MM.1S (cell line): Measurements from ENCODE around the gene PKP4.

Source experiments
- DNase-seq: peaks from one replicate; pipeline ENCODE4 v3.0.0-alpha.2; 2015
- H2AFZ ChIP-seq: fragments of 300-600 bp; sonication (generic); 2 replicates; pipeline ENCODE4 v1.6.0; 2016; ENCODE audit warnings: antibody characterized with exemption, low read length
- H3F3A ChIP-seq: fragments of 300-600 bp; sonication (generic); 2 replicates; pipeline ENCODE4 v1.6.1; 2016; ENCODE audit warnings: mild to moderate bottlenecking, antibody characterized with exemption, low read length, moderate library complexity, mixed read lengths; ENCODE audit not compliant: insufficient read depth
- H3K27ac ChIP-seq: fragments of 300-600 bp; sonication (generic); 2 replicates; pipeline ENCODE4 v1.5.1; 2016; ENCODE audit warnings: mild to moderate bottlenecking, low read length
- H3K27me3 ChIP-seq: fragments of 300-600 bp; sonication (generic); replicated peaks from 2 replicates; pipeline ENCODE4 v1.6.0; 2016; ENCODE audit warnings: low read length; ENCODE audit not compliant: insufficient read depth
- H3K36me3 ChIP-seq: fragments of 300-600 bp; sonication (generic); replicated peaks from 2 replicates; pipeline ENCODE4 v1.6.1; 2016; ENCODE audit warnings: mild to moderate bottlenecking, low read length, mixed read lengths; ENCODE audit not compliant: insufficient read depth
- H3K4me1 ChIP-seq: fragments of 300-600 bp; sonication (generic); 2 replicates; pipeline ENCODE4 v1.6.1; 2016; ENCODE audit warnings: low read length, mixed read lengths
- H3K4me2 ChIP-seq: fragments of 300-600 bp; sonication (generic); 2 replicates; pipeline ENCODE4 v1.6.0; 2016; ENCODE audit warnings: low read depth, low read length
- H3K4me3 ChIP-seq: fragments of 300-600 bp; sonication (generic); 2 replicates; pipeline ENCODE4 v1.5.1; 2016; ENCODE audit warnings: low read length, mixed read lengths
- H3K79me2 ChIP-seq: fragments of 300-600 bp; sonication (generic); 2 replicates; pipeline ENCODE4 v1.6.1; 2016; ENCODE audit warnings: mixed run types, low read length, mixed read lengths
- H3K9ac ChIP-seq: fragments of 300-600 bp; sonication (generic); 2 replicates; pipeline ENCODE4 v1.6.1; 2016; ENCODE audit warnings: low read length, mixed read lengths
- H3K9me2 ChIP-seq: fragments of 300-600 bp; sonication (generic); replicated peaks from 2 replicates; pipeline ENCODE4 v1.6.1; 2016; ENCODE audit warnings: mild to moderate bottlenecking, low read length, mixed read lengths; ENCODE audit not compliant: insufficient read depth
- H3K9me3 ChIP-seq: fragments of 300-600 bp; sonication (generic); replicated peaks from 2 replicates; pipeline ENCODE4 v1.6.1; 2016; ENCODE audit warnings: mild to moderate bottlenecking, low read length, mixed read lengths; ENCODE audit not compliant: insufficient read depth
- H4K20me1 ChIP-seq: fragments of 300-600 bp; sonication (generic); 2 replicates; pipeline ENCODE4 v1.6.1; 2016; ENCODE audit warnings: mild to moderate bottlenecking, low read length, moderate library complexity, mixed read lengths; ENCODE audit not compliant: insufficient read depth
- CTCF ChIP-seq: fragments of 300-600 bp; sonication (generic); IDR thresholded peaks from 2 replicates; pipeline ENCODE4 v1.5.1; 2016; ENCODE audit warnings: antibody characterized with exemption, low read length, mixed read lengths
- EZH2 ChIP-seq: fragments of 300-600 bp; sonication (generic); optimal IDR thresholded peaks from 2 replicates; pipeline ENCODE3; 2017; ENCODE audit warnings: low read depth, mild to moderate bottlenecking, antibody characterized with exemption, low read length, mixed read lengths
- EZH2phosphoT487 ChIP-seq: fragments of 300-600 bp; sonication (generic); IDR thresholded peaks from 2 replicates; pipeline ENCODE4 v1.6.1; 2018; ENCODE audit warnings: antibody characterized with exemption, low read length

PKP4 gene

GRCh38 chr2:158487419-158487818 lies 30.7 kb downstream of the PKP4 start:
- no peak overlapping the region for H3K4me3 ChIP-seq
- no peaks in the 10 kb centered on the region for H3K27me3 ChIP-seq
- TF ChIP-seq EZH2phosphoT487 = no peak
- H3K79me2 ChIP-seq = peaks cover 74% of the 10 kb centered on the region
- no peak overlapping the region for H2AFZ ChIP-seq
- no peaks in the 10 kb centered on the region for H3K9me3 ChIP-seq
- no peak overlapping the region for H3K4me2 ChIP-seq
- H4K20me1 ChIP-seq = no peaks in the 10 kb centered on the region
- no peaks in the 10 kb centered on the region for H3K36me3 ChIP-seq
- H3K27ac ChIP-seq = no peak overlapping the region
- H3K9ac ChIP-seq = no peak overlapping the region
- no peaks in the 10 kb centered on the region for H3K9me2 ChIP-seq
- no peak for DNase-seq
- no peaks in the 10 kb centered on the region for H3K4me1 ChIP-seq
- H3F3A ChIP-seq = no peaks in the 10 kb centered on the region

- Histone ChIP-seq H3K9me2 (no peaks in the 10 kb centered on the region), H3K79me2 (peaks cover 80% of the 10 kb centered on the region), H4K20me1 (no peaks in the 10 kb centered on the region), H3K9me3 (no peaks in the 10 kb centered on the region), H3K4me1 (no peaks in the 10 kb centered on the region), H3K27me3 (no peaks in the 10 kb centered on the region), H3K4me3 (no peak overlapping the region), H3F3A (no peaks in the 10 kb centered on the region), H3K9ac (no peak overlapping the region), H3K27ac (no peak overlapping the region), H2AFZ (no peak overlapping the region), H3K4me2 (no peak overlapping the region), H3K36me3 (no peaks in the 10 kb centered on the region)
- TF ChIP-seq EZH2 = no peak
- TF ChIP-seq EZH2phosphoT487 = no peak
- no peak for TF ChIP-seq CTCF
- DNase-seq = no peak
Measured at GRCh38 chr2:158488442-158489216, 31.9 kb downstream of the PKP4 start.

DNA sequence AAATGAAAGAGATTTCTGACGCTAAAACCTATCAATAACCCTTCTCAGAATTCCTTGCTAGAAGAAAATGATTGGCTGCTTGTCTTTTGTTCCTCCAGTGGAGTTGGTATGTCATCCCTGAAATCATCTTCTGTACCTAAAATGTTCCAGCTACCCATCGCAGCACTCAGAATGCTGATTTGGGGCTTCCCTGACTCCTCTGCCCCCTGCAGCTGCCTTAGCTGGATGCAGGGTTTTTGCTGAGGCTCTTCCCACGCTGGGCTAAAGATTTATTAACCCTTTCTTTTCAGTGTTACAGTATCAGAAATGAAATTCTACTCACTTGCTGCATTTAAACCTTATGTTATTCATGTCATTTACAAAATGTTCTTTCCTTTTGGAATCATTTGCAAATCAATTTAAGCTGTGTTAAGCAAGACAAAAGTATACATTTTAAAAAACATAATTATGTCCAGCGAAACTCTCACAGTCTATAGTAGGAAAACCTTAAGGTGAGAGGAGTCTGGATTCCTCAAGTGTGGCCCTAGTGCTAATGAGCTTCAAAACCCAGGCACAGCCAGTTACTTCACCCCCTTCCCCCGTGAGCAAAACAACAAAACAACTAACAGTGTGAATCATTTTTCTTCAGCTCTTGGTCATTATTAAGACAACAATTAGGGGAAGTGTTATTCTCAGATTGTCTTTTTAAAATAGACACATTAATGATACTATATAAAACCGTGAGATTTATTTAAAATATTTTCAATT lies 32.8 kb downstream of the PKP4 start:
- Histone ChIP-seq H3K4me3 (no peak overlapping the region), H3K27me3 (no peaks in the 10 kb centered on the region), H3K4me2 (no peak overlapping the region), H3K79me2 (peaks cover 82% of the 10 kb centered on the region), H3K9me3 (no peaks in the 10 kb centered on the region), H3K4me1 (no peaks in the 10 kb centered on the region), H3K9me2 (no peaks in the 10 kb centered on the region), H4K20me1 (no peaks in the 10 kb centered on the region), H3F3A (no peaks in the 10 kb centered on the region), H2AFZ (no peak overlapping the region), H3K27ac (no peak overlapping the region), H3K36me3 (no peaks in the 10 kb centered on the region), H3K9ac (no peak overlapping the region)
- TF ChIP-seq EZH2 (no peak), EZH2phosphoT487 (no peak), CTCF (no peak)
- DNase-seq = no peak

DNA sequence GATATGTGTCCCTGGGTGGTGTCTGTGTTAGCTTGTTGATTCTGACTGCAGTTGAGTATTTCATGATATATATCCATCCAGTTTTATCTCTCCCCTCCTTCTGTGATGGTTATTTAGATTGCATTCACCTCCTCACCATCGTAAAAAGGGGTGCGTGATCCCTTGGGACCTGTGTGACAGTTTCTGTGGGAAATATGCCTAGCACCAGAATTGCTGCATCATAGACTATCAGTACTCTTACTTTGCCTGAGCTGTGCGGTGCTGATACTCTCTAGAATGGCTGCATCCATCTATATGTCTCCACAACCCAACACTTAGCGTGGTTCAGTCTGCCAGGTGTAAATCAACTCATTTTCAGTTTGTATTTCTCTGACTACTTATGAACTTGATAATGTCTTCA lies 34.3 kb downstream of the PKP4 start:
- no peak overlapping the region for H3K4me3 ChIP-seq
- no peaks in the 10 kb centered on the region for H3K9me2 ChIP-seq
- no peak for DNase-seq
- peaks cover 73% of the 10 kb centered on the region for H3K79me2 ChIP-seq
- no peaks in the 10 kb centered on the region for H3K9me3 ChIP-seq
- no peaks in the 10 kb centered on the region for H3K36me3 ChIP-seq
- no peaks in the 10 kb centered on the region for H4K20me1 ChIP-seq
- H3F3A ChIP-seq = no peaks in the 10 kb centered on the region
- H2AFZ ChIP-seq = no peak overlapping the region
- no peak overlapping the region for H3K27ac ChIP-seq
- no peak for TF ChIP-seq EZH2phosphoT487
- no peak for TF ChIP-seq CTCF
- TF ChIP-seq EZH2 = no peak
- no peak overlapping the region for H3K4me2 ChIP-seq
- no peaks in the 10 kb centered on the region for H3K27me3 ChIP-seq
- no peak overlapping the region for H3K9ac ChIP-seq
- no peaks in the 10 kb centered on the region for H3K4me1 ChIP-seq
